HCT116 (cell line): ENCODE data around the gene SUPT5H.

ENCODE experiments used
- POLR2AphosphoS5 ChIP-seq: IDR thresholded peaks from 2 replicates; pipeline ENCODE4 v1.6.1; 2011; ENCODE audit warnings: mild to moderate bottlenecking, low read depth, low read length, moderate library complexity
- TCF7L2 ChIP-seq: IDR thresholded peaks from 2 replicates; pipeline ENCODE4 v1.7.0; 2011; ENCODE audit warnings: borderline replicate concordance, inconsistent platforms; ENCODE audit not compliant: insufficient read depth, insufficient read length; ENCODE audit errors: extremely low read depth
- YY1 ChIP-seq: IDR thresholded peaks from 2 replicates; pipeline ENCODE4 v1.6.1; 2011; ENCODE audit warnings: low read length, low read depth, moderate library complexity, mild to moderate bottlenecking; ENCODE audit not compliant: insufficient replicate concordance; ENCODE audit errors: extremely low read depth
- TF ChIP-seq, protein P1 (sequence below), 3 experiments: fragments of 200-600 bp in 1 of 3; sonication (generic) in 1 of 3; IDR thresholded peaks in 2 of 3; conservative IDR thresholded peaks in 1 of 3; 2 replicates each; pipeline ENCODE4 v1.5.1; 2012 to 2017; ENCODE audit warnings: low read depth in 2 of 3, low read length in 2 of 3, antibody characterized with exemption in 1 of 3, borderline replicate concordance in 1 of 3, control low read depth in 1 of 3, mild to moderate bottlenecking in 1 of 3, mixed read lengths in 1 of 3, mixed run types in 1 of 3, moderate library complexity in 1 of 3; ENCODE audit not compliant: insufficient read depth in 1 of 3
- TF ChIP-seq, protein P2 (sequence below): IDR thresholded peaks from 2 replicates; pipeline ENCODE4 v1.6.1; 2012
- TF ChIP-seq, protein P3 (sequence below): IDR thresholded peaks from 2 replicates; pipeline ENCODE4 v1.6.1; 2012; ENCODE audit warnings: low read depth

DNA sequence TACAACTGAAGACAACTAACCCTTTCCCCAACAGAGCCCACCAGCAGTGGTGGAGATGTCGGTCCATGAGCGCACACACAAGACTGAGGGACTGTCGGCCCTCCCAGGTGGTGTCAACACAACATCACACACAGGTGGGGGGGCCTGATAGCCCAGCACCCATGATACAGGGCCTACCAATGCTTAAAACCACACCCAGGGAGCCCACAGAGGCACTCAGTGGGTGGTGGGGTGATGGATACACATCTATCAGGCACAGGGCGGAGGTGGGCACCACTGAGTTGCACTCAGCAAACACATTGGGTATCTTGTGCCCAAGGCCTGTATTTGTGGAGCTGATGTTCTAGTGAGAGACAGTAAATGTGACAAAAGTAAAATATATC is 45.7 kb upstream of the SUPT5H start:
- TF ChIP-seq, protein P1, sequence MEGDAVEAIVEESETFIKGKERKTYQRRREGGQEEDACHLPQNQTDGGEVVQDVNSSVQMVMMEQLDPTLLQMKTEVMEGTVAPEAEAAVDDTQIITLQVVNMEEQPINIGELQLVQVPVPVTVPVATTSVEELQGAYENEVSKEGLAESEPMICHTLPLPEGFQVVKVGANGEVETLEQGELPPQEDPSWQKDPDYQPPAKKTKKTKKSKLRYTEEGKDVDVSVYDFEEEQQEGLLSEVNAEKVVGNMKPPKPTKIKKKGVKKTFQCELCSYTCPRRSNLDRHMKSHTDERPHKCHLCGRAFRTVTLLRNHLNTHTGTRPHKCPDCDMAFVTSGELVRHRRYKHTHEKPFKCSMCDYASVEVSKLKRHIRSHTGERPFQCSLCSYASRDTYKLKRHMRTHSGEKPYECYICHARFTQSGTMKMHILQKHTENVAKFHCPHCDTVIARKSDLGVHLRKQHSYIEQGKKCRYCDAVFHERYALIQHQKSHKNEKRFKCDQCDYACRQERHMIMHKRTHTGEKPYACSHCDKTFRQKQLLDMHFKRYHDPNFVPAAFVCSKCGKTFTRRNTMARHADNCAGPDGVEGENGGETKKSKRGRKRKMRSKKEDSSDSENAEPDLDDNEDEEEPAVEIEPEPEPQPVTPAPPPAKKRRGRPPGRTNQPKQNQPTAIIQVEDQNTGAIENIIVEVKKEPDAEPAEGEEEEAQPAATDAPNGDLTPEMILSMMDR (IDR thresholded peaks at IDR 0.05 in 2 of 3, conservative IDR thresholded peaks at IDR 0.05 in 1 of 3; ENCODE audit: borderline replicate concordance in 1 of 3, insufficient read depth in 1 of 3, low read depth in 2 of 3, low read length in 2 of 3): no peak
- TF ChIP-seq TCF7L2 (no peak), POLR2AphosphoS5 (no peak), YY1 (no peak)
- TF ChIP-seq, protein P2, sequence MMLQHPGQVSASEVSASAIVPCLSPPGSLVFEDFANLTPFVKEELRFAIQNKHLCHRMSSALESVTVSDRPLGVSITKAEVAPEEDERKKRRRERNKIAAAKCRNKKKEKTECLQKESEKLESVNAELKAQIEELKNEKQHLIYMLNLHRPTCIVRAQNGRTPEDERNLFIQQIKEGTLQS: no peak
- TF ChIP-seq, protein P3, sequence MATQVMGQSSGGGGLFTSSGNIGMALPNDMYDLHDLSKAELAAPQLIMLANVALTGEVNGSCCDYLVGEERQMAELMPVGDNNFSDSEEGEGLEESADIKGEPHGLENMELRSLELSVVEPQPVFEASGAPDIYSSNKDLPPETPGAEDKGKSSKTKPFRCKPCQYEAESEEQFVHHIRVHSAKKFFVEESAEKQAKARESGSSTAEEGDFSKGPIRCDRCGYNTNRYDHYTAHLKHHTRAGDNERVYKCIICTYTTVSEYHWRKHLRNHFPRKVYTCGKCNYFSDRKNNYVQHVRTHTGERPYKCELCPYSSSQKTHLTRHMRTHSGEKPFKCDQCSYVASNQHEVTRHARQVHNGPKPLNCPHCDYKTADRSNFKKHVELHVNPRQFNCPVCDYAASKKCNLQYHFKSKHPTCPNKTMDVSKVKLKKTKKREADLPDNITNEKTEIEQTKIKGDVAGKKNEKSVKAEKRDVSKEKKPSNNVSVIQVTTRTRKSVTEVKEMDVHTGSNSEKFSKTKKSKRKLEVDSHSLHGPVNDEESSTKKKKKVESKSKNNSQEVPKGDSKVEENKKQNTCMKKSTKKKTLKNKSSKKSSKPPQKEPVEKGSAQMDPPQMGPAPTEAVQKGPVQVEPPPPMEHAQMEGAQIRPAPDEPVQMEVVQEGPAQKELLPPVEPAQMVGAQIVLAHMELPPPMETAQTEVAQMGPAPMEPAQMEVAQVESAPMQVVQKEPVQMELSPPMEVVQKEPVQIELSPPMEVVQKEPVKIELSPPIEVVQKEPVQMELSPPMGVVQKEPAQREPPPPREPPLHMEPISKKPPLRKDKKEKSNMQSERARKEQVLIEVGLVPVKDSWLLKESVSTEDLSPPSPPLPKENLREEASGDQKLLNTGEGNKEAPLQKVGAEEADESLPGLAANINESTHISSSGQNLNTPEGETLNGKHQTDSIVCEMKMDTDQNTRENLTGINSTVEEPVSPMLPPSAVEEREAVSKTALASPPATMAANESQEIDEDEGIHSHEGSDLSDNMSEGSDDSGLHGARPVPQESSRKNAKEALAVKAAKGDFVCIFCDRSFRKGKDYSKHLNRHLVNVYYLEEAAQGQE: no peak
